Spleen (tissue), 11 donors: ENCODE measurements around the gene SLC38A10. TPM values are rescaled to one million over a fixed set of nuclear protein-coding genes. Genes with fewer than 3 reads are reported as not detected.

Source experiments
- DNase-seq: peaks from one replicate; pipeline ENCODE4 v3.0.0-alpha.2; 2020
- H3K27ac ChIP-seq, 8 donors: fragments of 200-600 bp; sonication (generic) in 7 of 8; 1 replicate in 4 of 8; 2 replicates in 4 of 8; pipeline versions ENCODE4 v1.5.0 to v1.8.0; 2016 to 2021; ENCODE audit warnings: inconsistent platforms in 4 of 8, mild to moderate bottlenecking in 4 of 8, moderate library complexity in 1 of 8
- H3K27me3 ChIP-seq, 7 donors: fragments of 200-600 bp; sonication (generic) in 6 of 7; replicated peaks in 1 of 7; 1 replicate in 4 of 7; 2 replicates in 3 of 7; pipeline versions ENCODE4 v1.5.0 to v1.8.0; 2016 to 2021; ENCODE audit warnings: inconsistent platforms in 3 of 7, mild to moderate bottlenecking in 1 of 7
- H3K36me3 ChIP-seq, 6 donors: fragments of 200-600 bp; sonication (generic) in 5 of 6; 1 replicate in 4 of 6; 2 replicates in 2 of 6; pipeline versions ENCODE4 v1.5.0 to v1.8.0; 2016 to 2021; ENCODE audit warnings: inconsistent platforms in 2 of 6
- H3K4me1 ChIP-seq, 6 donors: fragments of 200-600 bp; sonication (generic) in 5 of 6; 1 replicate in 3 of 6; 2 replicates in 3 of 6; pipeline versions ENCODE4 v1.5.0 to v1.8.0; 2016 to 2021; ENCODE audit warnings: inconsistent platforms in 3 of 6
- H3K4me3 ChIP-seq, 8 donors: fragments of 200-600 bp; sonication (generic) in 7 of 8; 1 replicate in 4 of 8; 2 replicates in 4 of 8; pipeline versions ENCODE4 v1.5.0 to v1.8.0; 2016 to 2021; ENCODE audit warnings: inconsistent platforms in 4 of 8, mild to moderate bottlenecking in 4 of 8, moderate library complexity in 2 of 8
- H3K9me3 ChIP-seq, 8 donors: fragments of 200-600 bp; sonication (generic) in 7 of 8; 1 replicate in 4 of 8; 2 replicates in 4 of 8; pipeline versions ENCODE4 v1.5.0 to v1.8.0; 2016 to 2021; ENCODE audit warnings: inconsistent platforms in 4 of 8
- POLR2A ChIP-seq, 3 donors: fragments of 450-650 bp; IDR thresholded peaks; one replicate each; pipeline ENCODE4 v1.5.1; 2017; ENCODE audit warnings: antibody characterized with exemption in 3 of 3, mild to moderate bottlenecking in 1 of 3
- POLR2AphosphoS5 ChIP-seq, 3 donors: sonication (generic); formaldehyde crosslinking; IDR thresholded peaks; one replicate each; pipeline ENCODE4 v1.5.1; 2017; ENCODE audit warnings: antibody characterized with exemption in 3 of 3
- WGBS, 5 donors: extraction: QIAGEN DNeasy Blood & Tissue Kit in 3 of 5; methylation state at CpG; one replicate each; pipeline versions ENCODE4 v1.1.5 to v1.1.7; 2013 to 2018; 5-methylcytosine and 5-hydroxymethylcytosine counted together
- intact Hi-C: fragments of 100-400 bp; cut with DNase I; formaldehyde crosslinking; loops from one replicate; pipeline ENCODE4 v1.15.0; 2023; ENCODE audit warnings: low total_unique reads
- polyA plus RNA-seq, 3 donors: library from polyadenylated mRNA; stranded (reverse); fragments of 200-250 nt; gene quantifications; one replicate each; pipeline ENCODE4 v1.2.1, GENCODE V29; 2013
- total RNA-seq, 7 donors: library from RNA; depleted of rRNA in 3 of 7; stranded (reverse); fragments of >200 nt in 3 of 7; fragmentation: NEBNext Ultra II Directional in 4 of 7; extraction: Animal tissue kit (Norgen Biotek cat#: 25700) in 4 of 7; gene quantifications; one replicate each; pipeline versions ENCODE4 v1.1.0 to v1.2.1, GENCODE V29; 2016 to 2021
- TF ChIP-seq, protein P1 (sequence below), 11 experiments: fragments of 200-600 bp in 7 of 11; fragments of 450-650 bp in 4 of 11; sonication (generic) in 4 of 11; IDR thresholded peaks in 8 of 11; conservative IDR thresholded peaks in 3 of 11; 1 replicate in 7 of 11; 2 replicates in 4 of 11; pipeline versions ENCODE4 v1.4.0 to v1.8.0; 2016 to 2021; ENCODE audit warnings: antibody characterized with exemption in 11 of 11, inconsistent platforms in 4 of 11, mild to moderate bottlenecking in 1 of 11
- donor health status: healthy with polysubstance abuse.
- donor health status: DM: no; HTN: no; CAD: no; lungs with moderate emphysema.
- donor health status: DM: no; HTN: no; CAD: no.
- donor health status: Bipolar disorder and iron deficiency.
- donor health status: healthy.
- donor health status: DM: no; HTN: no; CAD: no.
- donor health status: DM: yes; HTN: yes; CAD: no.

SLC38A10 gene
- total and polyA plus RNA-seq, 10 donors = 54.9 to 112 (median 86.6) TPM

GRCh38 chr17:81282141-81282540 lies 13.0 kb downstream of the SLC38A10 start:
- no peak for TF ChIP-seq POLR2A (IDR thresholded peaks at IDR 0.05)
- TF ChIP-seq, protein P1, sequence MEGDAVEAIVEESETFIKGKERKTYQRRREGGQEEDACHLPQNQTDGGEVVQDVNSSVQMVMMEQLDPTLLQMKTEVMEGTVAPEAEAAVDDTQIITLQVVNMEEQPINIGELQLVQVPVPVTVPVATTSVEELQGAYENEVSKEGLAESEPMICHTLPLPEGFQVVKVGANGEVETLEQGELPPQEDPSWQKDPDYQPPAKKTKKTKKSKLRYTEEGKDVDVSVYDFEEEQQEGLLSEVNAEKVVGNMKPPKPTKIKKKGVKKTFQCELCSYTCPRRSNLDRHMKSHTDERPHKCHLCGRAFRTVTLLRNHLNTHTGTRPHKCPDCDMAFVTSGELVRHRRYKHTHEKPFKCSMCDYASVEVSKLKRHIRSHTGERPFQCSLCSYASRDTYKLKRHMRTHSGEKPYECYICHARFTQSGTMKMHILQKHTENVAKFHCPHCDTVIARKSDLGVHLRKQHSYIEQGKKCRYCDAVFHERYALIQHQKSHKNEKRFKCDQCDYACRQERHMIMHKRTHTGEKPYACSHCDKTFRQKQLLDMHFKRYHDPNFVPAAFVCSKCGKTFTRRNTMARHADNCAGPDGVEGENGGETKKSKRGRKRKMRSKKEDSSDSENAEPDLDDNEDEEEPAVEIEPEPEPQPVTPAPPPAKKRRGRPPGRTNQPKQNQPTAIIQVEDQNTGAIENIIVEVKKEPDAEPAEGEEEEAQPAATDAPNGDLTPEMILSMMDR (IDR thresholded peaks at IDR 0.05 in 8 of 11, conservative IDR thresholded peaks at IDR 0.05 in 3 of 11) = no peak
- TF ChIP-seq POLR2AphosphoS5 (IDR thresholded peaks at IDR 0.05) = no peak
- DNase-seq = no peak
- H3K9me3 ChIP-seq = no peaks in the 10 kb centered on the region
- no peak overlapping the region for H3K4me3 ChIP-seq
- H3K36me3 ChIP-seq = peaks cover 0 to 86% (median 54%) of the 10 kb centered on the region in 6 donors
- no peaks in the 10 kb centered on the region for H3K27me3 ChIP-seq
- no peak overlapping the region for H3K27ac ChIP-seq
- H3K4me1 ChIP-seq = peaks cover 20 to 39% (median 31%) of the 10 kb centered on the region in 6 donors
- 94 to 97% (median 95%) methylated on average over 29 to 33 of the region's 33 CpGs for WGBS, 5 donors
- intact Hi-C loops = no loop called here

- no peak overlapping the region for H3K27ac ChIP-seq
- no peak overlapping the region for H3K4me3 ChIP-seq
- 92 to 98% (median 96%) methylated on average over 19 to 24 of the region's 24 CpGs for WGBS, 5 donors
- peaks cover 5 to 23% (median 15%) of the 10 kb centered on the region in 6 donors for H3K4me1 ChIP-seq
- no peaks in the 10 kb centered on the region for H3K27me3 ChIP-seq
- H3K36me3 ChIP-seq = peaks cover 0 to 93% (median 70%) of the 10 kb centered on the region in 6 donors
- intact Hi-C loops = no loop called here
- DNase-seq = no peak
- TF ChIP-seq POLR2A (IDR thresholded peaks at IDR 0.05) (no peak), POLR2AphosphoS5 (IDR thresholded peaks at IDR 0.05) (peak in 1 of 3 donors; percentile 35)
- TF ChIP-seq, protein P1 (IDR thresholded peaks at IDR 0.05 in 8 of 11, conservative IDR thresholded peaks at IDR 0.05 in 3 of 11) = no peak
- H3K9me3 ChIP-seq = no peaks in the 10 kb centered on the region
Observed at GRCh38 chr17:81280571-81280970, 14.5 kb downstream of the SLC38A10 start.

DNA sequence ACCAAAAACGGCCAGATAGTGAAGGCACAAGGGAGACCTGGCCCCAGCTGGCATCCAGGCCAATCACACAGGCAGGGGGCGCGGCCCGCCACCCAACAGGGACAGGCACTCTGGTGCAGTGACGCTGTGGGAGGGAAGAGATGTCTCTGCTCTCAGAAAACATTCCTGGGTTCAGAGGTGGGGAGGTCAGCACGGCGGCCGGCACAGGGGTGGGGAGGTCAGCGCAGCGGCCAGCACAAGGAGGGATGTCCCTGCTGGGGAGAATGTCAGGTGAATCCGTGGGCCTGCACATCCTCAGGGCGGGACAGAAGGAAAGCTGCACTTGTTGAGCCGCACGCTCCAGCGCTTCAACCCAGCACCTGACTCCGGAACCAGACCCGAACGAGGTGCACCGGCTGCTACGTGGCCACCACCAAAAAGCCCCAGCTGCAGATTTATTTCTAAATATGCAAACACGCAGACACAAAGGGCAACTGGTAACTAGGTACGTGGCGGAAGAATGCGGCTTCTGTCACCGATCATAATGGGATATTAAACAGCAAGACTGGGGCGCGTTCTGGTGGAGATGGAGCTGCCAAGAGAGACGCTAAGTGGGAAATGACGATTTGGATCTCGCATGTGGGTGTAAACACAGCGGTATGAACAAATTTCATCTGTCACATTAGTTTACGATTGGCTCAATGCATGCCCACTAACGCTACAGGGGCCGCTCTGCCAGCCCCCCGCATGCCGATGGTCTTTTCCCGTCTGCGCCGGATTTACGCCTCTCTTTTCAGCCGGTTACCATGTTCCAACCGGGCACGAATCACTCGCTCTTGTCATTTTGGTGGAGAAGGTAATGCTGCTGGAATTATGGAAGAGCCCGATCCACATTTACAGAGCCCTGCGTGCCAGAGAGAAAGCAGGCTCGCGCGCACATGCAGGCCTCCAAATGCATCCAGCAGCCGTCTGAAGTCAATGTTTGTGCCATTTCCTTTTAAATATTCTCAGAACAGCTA lies 15.5 kb downstream of the SLC38A10 start:
- WGBS, 5 donors = 96 to 97% (median 97%) methylated on average over 50 of the region's 50 CpGs
- Histone ChIP-seq H3K9me3 (no peaks in the 10 kb centered on the region), H3K4me3 (no peak overlapping the region), H3K4me1 (peaks cover under 1 to 13% (median 5%) of the 10 kb centered on the region in 6 donors), H3K27me3 (no peaks in the 10 kb centered on the region), H3K27ac (no peak overlapping the region), H3K36me3 (peaks cover 3 to 100% (median 78%) of the 10 kb centered on the region in 6 donors)
- intact Hi-C loops = no loop called here
- peak in 1 of 3 donors; percentile 10 for TF ChIP-seq POLR2AphosphoS5 (IDR thresholded peaks at IDR 0.05)
- TF ChIP-seq, protein P1 (IDR thresholded peaks at IDR 0.05 in 8 of 11, conservative IDR thresholded peaks at IDR 0.05 in 3 of 11) = no peak
- DNase-seq = no peak

DNA sequence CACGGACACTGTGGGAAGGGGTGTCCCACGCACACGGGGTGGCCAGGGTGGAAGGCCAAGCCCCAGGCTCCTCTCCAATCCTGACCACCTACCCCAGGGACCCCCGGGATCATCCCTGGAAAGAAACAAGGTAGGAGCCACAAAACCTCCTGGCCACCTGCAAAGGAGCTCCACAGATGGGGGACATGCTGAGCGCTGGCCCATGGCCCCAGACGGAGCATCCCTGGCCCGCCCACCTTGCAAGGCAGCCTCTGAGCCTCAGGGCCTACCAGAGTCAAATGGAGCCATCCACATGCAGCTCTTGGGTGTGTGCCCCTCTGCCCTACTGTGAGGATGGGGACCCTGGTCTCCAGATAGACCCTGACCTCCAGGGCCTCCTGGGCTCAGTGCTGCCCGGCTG lies 16.3 kb downstream of the SLC38A10 start:
- no peak for DNase-seq
- intact Hi-C loops = no loop called here
- Histone ChIP-seq H3K9me3 (no peaks in the 10 kb centered on the region), H3K4me1 (peaks cover 0 to 8% (median 0%) of the 10 kb centered on the region in 6 donors), H3K27me3 (no peaks in the 10 kb centered on the region), H3K4me3 (no peak overlapping the region), H3K36me3 (peaks cover 3 to 100% (median 85%) of the 10 kb centered on the region in 6 donors), H3K27ac (peak overlapping the region in 1 of 8 donors; percentile 14)
- TF ChIP-seq POLR2AphosphoS5 (IDR thresholded peaks at IDR 0.05) (no peak), POLR2A (IDR thresholded peaks at IDR 0.05) (no peak)
- TF ChIP-seq, protein P1 (IDR thresholded peaks at IDR 0.05 in 8 of 11, conservative IDR thresholded peaks at IDR 0.05 in 3 of 11) = no peak
- WGBS, 5 donors = 96 to 100% (median 97%) methylated on average over 4 to 8 of the region's 8 CpGs
